GM18867 (cell line): ENCODE measurements around the gene MTHFD1L.

ENCODE experiments used
- ATAC-seq: cut with Tn5 transposase; IDR thresholded peaks from one replicate; pipeline ENCODE4 v1.9.1; 2021; ENCODE audit warnings: mild to moderate bottlenecking, moderate library complexity; ENCODE audit not compliant: unreplicated experiment

The MTHFD1L gene

DNA sequence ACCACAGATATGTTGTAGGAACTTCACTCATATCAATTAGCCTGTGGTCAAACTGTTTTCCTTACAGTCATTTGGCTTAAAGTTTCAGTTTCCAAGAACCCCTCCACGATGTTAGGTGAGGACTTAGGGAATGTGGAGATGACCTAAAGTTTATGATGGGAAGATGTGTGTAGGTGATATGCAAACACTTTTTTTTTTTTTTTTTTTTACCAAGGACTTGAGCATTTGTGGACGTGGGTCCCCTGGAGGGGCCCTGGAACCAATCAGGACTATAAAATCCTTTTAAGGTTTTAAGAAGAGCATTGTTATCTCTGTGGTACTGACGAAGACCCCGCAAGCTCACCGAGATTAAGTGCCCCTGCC lies 478 bp upstream of the MTHFD1L start:
- ATAC-seq, result no peak

DNA sequence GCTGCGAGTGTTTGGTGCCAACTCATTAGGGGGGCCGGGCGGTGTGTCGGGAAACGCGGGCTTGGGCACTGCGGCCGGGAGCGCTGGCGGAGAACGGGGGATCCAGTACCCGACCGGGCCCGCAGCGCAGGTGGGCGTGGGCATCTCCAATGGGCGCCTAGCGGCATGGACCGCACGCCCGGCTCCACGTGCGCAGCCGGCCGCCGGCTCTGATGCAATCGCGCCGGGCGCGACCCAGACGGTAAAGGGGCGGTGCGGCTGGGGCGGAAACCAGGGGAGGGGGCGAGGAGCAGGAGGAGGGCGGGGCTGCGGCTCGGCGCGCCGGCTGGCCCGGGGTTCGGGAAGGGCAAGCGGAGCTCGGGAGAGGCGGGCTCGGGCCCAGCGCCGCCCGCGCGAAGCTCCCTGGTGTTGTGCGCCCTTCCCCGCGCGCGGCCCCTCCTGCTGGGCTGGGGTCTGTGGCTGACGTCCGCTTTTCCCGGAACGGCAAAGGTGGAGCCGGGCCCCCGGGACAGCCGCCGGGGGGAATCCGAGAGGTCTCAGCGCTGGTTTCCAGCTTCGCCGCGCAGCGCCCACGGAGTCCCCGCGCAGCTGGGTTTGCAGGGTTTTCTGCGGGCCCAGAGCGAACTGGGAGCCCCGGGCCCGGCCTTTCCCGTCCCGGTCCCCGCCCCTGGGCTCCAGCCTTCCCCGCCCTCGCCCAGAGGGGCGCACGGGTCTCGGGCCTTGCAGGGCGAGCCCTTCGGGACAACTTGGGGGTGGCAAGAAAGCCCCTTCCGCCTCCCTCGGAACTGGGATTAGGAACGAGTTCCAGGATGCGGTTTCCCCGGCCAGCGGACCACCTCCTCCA lies 867 bp downstream of the MTHFD1L start:
- peak; percentile 80 for ATAC-seq

DNA sequence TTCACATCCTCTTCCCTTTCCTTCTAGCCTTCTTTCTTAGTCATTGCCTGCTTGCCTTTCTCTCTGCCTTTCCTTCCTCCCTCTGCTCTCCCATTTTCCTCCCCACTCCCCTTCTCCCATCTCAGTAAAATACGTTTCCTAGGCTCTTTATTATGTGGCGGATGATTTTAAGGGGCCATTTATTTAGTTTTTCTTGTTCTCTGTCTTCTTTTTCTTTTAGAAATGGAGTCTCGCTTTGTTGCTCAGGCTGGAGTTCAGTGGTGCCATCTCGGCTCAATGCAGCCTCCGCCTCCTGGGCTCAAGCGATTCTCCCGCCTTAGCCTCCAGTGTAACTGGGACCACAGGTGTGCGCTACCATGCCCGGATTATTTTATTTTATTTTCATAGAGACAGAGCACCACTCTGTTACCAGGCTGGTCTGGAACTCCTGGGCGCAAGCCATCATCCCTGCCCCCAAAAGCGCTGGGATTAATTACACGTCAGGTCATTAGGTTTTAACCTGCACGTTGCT lies 1.5 kb downstream of the MTHFD1L start:
- ATAC-seq, result no peak

- no peak for ATAC-seq
Observed at GRCh38 chr6:150868759-150869158, 3.3 kb downstream of the MTHFD1L start.

GRCh38 chr6:150874179-150874578 lies 8.7 kb downstream of the MTHFD1L start:
- ATAC-seq, result no peak

GRCh38 chr6:150875841-150876240 lies 10.3 kb downstream of the MTHFD1L start:
- no peak for ATAC-seq

DNA sequence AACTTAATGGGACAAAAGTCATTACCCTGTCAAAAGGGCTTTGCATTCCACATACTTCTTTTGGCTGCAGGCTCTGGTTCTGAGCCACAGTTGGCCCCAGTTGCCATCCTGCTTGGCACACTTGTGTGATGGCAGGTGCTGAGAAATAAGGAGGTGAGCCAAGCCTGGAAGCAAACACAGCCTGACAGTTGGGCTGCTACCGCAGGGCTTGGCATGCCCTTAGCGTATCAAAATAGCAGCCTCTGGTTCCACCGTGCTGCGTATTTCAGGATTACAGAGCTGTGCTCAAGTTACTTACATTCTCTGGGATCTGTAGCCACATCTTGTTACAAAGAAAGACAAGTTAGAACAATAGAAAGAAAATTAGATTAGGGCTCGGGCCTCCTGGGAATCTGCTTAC lies 11.1 kb downstream of the MTHFD1L start:
- ATAC-seq, result no peak

GRCh38 chr6:150877928-150878327 lies 12.4 kb downstream of the MTHFD1L start:
- ATAC-seq, result no peak

DNA sequence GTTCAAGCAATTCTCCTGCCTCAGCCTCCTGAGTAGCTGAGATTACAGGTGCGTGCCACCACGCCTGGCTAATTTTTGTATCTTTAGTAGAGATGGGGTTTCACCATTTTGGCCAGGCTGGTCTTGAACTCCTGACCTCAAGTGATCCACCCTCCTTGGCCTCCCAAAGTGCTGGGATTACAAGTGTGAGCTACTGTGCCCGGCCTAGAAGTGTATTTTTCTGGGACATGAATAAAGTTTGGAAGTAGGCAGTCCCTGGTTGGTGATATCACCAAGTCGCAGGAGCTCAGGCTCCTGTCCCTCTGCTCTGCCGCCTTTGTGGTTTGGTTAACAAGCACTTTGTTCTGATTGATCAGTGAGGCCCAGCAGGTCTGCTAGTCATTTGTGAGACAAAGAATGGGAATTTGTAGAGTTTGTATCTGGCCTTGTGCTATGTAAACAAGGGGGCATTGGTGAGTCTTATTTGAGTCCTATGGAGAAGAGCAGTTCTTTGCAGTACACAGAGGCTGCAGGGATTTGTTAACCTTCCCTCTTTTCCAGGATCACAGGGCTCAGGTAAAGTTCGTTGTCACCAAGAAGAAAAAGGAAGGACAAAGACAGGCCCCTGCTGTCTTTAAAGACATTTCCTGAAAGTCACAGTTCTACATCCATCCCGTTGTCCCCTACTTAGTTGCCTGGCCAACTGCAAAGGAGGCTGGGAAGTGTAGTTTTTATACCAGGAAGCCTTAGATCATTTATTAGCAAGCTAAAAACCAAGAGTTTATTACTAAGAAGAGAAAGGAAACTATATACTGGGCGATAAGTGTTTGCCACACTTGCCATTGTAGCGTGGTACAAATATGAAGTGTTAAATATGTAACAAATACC lies 13.1 kb downstream of the MTHFD1L start:
- ATAC-seq, result no peak

DNA sequence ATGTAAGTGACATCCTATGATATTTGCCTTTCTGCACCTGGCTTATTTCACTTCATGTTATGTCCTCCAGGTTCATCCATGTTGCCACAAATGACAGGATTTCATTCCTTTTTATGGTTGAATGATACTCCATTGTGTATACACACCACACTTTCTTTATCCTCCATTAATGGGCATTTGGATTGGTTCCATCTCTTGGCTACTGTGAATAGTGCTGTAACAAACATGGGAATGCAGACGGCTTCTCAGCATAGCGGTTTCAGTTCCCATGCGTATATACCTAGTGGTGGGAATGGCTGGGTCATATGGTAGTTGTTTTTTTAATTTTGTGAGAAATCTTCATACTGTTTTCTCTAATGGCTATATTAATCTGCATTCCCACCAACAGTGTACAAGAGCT lies 14.8 kb downstream of the MTHFD1L start:
- no peak for ATAC-seq

DNA sequence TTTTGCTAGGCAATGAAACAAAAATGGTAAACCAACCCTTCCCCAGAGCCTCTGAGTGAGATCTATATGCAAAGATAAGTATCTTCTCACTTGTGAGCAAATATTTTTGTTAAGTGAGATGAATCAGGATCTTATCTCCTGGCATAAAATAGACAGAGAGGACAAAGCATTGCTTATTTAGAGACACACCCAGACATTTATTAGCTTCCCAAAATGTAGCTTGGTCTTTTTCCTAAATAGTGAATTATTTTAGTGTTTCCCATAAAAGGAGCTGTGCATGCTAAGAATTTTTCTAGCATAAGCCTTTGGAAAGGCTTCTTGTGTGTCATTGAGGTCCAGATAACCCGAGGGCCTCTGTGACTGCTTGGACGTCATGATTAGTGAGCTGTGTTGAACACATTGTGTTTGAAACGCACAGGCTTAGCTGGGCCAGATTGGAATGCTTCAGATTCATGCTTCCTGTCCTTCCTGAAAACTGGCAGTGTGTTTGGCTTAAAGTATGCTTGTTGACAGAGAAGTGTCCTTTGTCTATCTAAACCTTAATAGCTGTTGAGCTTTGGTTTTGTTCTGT lies 16.5 kb downstream of the MTHFD1L start:
- no peak for ATAC-seq

- ATAC-seq, result no peak
Observed at GRCh38 chr6:150883521-150883920, 18.0 kb downstream of the MTHFD1L start.

DNA sequence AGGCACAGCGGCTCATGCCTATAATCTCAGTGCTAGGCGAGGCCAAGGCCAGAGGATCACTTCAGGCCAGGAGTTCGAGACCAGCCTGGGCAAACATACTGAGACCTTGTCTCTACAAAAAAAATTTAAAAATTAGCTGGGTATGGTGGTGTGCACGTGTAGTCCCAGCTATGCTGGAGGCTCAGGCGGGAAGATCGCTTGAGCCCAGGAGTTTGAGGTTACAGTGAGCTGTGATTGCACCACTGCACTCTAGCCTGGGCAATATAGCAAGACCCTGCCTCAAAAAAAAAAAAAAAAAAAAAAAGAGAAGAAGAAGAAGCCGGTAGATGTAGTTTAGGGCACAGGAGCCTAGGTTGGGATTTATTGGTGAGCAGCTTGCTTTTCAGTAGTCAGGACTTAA lies 20.7 kb downstream of the MTHFD1L start:
- no peak for ATAC-seq

- peak; percentile 55 for ATAC-seq
Observed at GRCh38 chr6:150887978-150888563, 22.6 kb downstream of the MTHFD1L start.

DNA sequence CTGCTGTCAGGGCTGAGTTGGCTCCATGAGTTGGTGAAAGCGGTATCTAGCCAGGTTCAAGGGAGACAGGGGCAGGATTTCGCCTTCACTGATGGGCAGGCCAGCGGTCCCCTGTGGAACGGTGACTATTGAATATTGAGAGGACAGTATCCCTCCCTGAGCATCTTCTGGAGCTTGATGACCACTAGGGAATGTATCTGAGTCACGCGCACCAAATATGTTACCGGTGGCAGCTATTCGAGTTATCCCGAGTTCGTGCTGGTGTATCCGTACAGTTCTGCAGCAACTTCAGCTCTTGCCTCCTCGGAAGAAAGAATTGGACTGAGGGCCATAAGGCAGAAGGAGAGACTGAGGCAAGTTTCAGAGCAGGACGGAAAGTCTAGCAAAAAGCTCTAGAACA lies 24.8 kb downstream of the MTHFD1L start:
- no peak for ATAC-seq

DNA sequence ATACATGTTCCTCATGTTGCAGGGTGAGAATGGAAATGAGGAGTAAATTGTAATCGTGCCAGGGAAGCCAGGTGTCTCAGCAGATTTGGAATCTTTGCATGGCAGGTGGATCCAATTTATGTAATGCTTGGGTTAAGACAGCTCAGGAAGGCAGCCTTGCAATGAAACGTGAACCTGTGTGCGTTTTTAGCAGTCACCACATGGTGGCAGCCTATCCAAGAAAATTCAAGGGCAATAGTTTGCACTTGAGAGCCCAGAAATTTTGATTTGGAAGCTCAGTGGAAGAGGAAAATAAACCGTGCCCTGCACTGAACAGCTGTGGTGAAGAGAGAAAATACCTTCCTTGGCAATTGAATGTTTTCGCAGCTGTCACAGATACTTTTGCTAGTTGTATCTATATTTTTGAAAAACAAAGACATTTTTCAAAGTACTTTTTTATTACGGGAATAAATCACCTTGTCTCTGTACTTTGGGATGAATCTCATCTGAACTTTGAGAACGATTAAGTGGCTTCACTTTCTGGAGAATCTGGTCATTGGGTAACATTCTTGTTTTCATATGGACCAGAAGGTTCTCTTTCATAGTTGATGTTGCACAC lies 26.5 kb downstream of the MTHFD1L start:
- peak; percentile 61 for ATAC-seq

DNA sequence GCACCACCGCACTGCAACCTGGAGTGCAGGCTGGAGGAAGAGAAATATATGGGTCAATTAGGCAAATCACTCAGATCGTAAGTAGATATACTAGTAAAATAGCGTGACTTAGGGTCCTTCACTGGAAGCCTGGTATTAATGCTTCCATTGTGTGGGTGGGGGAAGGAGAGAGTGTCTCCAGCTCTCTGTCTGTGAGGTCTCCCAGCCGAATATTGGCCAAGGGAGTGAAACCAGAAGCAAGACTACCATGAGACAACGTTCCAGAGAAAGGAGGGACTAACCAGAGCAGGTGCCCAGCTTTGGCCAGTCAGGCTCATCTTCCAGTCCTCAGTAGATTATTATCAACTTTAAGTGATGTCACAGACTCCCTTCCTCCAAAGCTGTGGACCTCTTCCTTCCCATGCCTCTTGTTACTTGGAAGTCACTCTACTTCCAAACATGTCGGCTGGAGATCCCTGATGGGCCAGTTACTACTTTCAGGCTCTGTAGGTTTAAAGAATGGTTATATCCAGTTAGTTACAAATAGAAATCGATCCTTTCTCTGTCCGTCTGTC lies 28.8 kb downstream of the MTHFD1L start:
- ATAC-seq, result no peak

DNA sequence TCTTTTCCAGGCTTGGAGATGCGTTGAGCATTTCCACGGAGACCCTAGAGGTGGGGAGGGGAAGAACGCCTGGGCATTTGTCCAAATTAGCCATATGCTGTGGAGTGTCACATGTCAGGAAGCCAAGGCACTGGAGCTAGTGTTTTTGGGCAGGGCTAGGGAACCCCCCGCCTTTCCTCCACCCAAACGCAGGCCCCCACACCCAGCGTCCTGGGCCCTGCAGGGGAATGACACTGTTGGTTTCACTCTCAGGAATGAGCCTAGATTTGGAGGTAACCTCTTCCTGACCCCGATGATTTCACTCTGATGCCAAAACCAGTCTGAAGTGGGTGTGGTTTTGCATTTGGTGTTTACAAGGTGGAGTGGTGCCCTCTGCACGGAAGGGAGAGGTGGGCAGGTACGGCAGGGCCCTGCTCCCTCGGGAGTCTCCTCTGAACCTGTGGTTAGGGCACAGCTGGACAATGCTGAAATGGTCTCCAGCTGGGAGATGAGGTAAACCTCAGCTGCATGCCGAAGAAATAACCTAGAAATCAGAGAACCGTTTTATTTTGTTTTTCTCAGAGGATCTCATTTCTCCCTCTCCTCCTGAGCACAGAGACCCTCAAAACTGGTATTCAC lies 29.5 kb downstream of the MTHFD1L start:
- ATAC-seq, result peak; percentile 46

DNA sequence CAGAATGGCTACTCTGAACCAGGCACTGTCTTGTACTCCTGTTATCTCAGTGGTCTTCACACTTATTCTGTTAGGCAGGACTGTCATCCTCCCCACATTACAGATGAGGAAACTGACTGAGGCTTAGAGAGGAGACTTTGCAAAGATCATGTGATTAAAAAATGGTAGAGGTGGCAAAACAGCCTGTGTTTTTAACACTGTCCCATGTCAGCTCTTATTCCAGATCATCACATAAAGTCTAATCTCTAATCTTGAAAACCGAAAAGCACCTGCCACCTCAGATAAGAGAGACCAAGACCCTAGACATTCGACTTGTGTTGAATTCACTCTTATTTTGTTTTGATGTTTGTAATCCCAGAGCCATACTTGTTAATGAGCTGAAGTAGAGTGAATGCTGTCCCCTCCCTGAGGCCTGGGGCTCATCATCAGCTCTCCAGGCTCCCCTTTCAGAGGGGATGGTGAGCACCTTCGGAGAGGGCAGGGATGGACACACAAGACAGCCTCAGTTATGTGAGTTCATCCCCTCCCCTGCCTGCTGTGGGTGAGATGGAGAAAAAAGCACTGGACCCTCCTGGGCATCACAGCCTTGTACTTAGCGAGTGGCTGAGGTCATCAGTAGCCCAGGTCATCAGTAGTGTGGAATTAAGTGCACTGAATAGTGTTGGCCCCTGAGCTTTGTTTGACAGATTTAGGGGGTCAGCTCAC lies 30.6 kb downstream of the MTHFD1L start:
- ATAC-seq, result no peak
